Measurements from ENCODE around the gene STAT1.

GRCh38 chr2:191018643-191019119 lies 4.7 kb upstream of the STAT1 start:
- TF ChIP-seq, protein P1, sequence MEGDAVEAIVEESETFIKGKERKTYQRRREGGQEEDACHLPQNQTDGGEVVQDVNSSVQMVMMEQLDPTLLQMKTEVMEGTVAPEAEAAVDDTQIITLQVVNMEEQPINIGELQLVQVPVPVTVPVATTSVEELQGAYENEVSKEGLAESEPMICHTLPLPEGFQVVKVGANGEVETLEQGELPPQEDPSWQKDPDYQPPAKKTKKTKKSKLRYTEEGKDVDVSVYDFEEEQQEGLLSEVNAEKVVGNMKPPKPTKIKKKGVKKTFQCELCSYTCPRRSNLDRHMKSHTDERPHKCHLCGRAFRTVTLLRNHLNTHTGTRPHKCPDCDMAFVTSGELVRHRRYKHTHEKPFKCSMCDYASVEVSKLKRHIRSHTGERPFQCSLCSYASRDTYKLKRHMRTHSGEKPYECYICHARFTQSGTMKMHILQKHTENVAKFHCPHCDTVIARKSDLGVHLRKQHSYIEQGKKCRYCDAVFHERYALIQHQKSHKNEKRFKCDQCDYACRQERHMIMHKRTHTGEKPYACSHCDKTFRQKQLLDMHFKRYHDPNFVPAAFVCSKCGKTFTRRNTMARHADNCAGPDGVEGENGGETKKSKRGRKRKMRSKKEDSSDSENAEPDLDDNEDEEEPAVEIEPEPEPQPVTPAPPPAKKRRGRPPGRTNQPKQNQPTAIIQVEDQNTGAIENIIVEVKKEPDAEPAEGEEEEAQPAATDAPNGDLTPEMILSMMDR (IDR thresholded peaks at IDR 0.05): no peak
- TF ChIP-seq POLR2AphosphoS5 (IDR thresholded peaks at IDR 0.05): no peak
- no peak for TF ChIP-seq POLR2A (IDR thresholded peaks at IDR 0.05)
- no peak for TF ChIP-seq EP300 (IDR thresholded peaks at IDR 0.05)
